ENCODE measurements around the gene UBE2E2. TPM values are rescaled to one million over a fixed set of nuclear protein-coding genes. Genes with fewer than 3 reads are reported as not detected.

The UBE2E2 gene
- polyA plus RNA-seq, 1 donor from 2014 or later: 19.8 TPM

- Histone ChIP-seq H3K27ac (ENCODE audit: low read length) (no peak overlapping the region), H4K20me1 (ENCODE audit: insufficient read depth) (no peaks in the 10 kb centered on the region), H3F3A (ENCODE audit: insufficient read depth, low read length, poor library complexity, severe bottlenecking) (no peaks in the 10 kb centered on the region), H3K4me2 (ENCODE audit: low read length) (no peak overlapping the region), H3K27me3 (ENCODE audit: insufficient read depth, low read depth, low read length) (no peaks in the 10 kb centered on the region), H2AFZ (ENCODE audit: low read depth, low read length) (no peak overlapping the region), H3K9ac (ENCODE audit: low read length) (no peak overlapping the region), H3K79me2 (replicated peaks; ENCODE audit: insufficient read depth, low read length) (no peaks in the 10 kb centered on the region), H3K9me2 (ENCODE audit: insufficient read depth, low read length) (no peaks in the 10 kb centered on the region), H3K36me3 (ENCODE audit: insufficient read depth, low read length) (no peaks in the 10 kb centered on the region), H3K4me3 (ENCODE audit: low read length) (no peak overlapping the region), H3K9me3 (ENCODE audit: low read length) (no peaks in the 10 kb centered on the region)
- TF ChIP-seq EP300 (conservative IDR thresholded peaks at IDR 0.05; ENCODE audit: poor library complexity, severe bottlenecking) (no peak), EZH2 (IDR thresholded peaks at IDR 0.05; ENCODE audit: borderline replicate concordance, insufficient read depth, low read length, poor library complexity, severe bottlenecking) (no peak), REST (IDR thresholded peaks at IDR 0.05; ENCODE audit: borderline replicate concordance) (no peak), SMC3 (conservative IDR thresholded peaks at IDR 0.05; ENCODE audit: poor library complexity) (no peak), POLR2AphosphoS5 (IDR thresholded peaks at IDR 0.05) (no peak), TAF1 (IDR thresholded peaks at IDR 0.05; ENCODE audit: low read depth) (no peak), MXI1 (conservative IDR thresholded peaks at IDR 0.05; ENCODE audit: poor library complexity, severe bottlenecking) (no peak), CTCF (IDR thresholded peaks at IDR 0.05; ENCODE audit: poor library complexity, severe bottlenecking) (no peak), RAD21 (conservative IDR thresholded peaks at IDR 0.05) (no peak)
Measured at GRCh38 chr3:23341147-23341838, 138.2 kb downstream of the UBE2E2 start.

- no peak overlapping the region for H3K4me3 ChIP-seq (ENCODE audit: low read length)
- no peaks in the 10 kb centered on the region for H3F3A ChIP-seq (ENCODE audit: insufficient read depth, low read length, poor library complexity, severe bottlenecking)
- H3K36me3 ChIP-seq (ENCODE audit: insufficient read depth, low read length): no peaks in the 10 kb centered on the region
- no peak overlapping the region for H2AFZ ChIP-seq (ENCODE audit: low read depth, low read length)
- no peaks in the 10 kb centered on the region for H3K79me2 ChIP-seq (replicated peaks; ENCODE audit: insufficient read depth, low read length)
- no peak overlapping the region for H3K4me2 ChIP-seq (ENCODE audit: low read length)
- H3K9me2 ChIP-seq (ENCODE audit: insufficient read depth, low read length): no peaks in the 10 kb centered on the region
- TF ChIP-seq SMC3 (conservative IDR thresholded peaks at IDR 0.05; ENCODE audit: poor library complexity) (no peak), EP300 (conservative IDR thresholded peaks at IDR 0.05; ENCODE audit: poor library complexity, severe bottlenecking) (no peak), POLR2AphosphoS5 (IDR thresholded peaks at IDR 0.05) (no peak), RAD21 (conservative IDR thresholded peaks at IDR 0.05) (no peak), MXI1 (conservative IDR thresholded peaks at IDR 0.05; ENCODE audit: poor library complexity, severe bottlenecking) (no peak), CTCF (IDR thresholded peaks at IDR 0.05; ENCODE audit: poor library complexity, severe bottlenecking) (no peak), EZH2 (IDR thresholded peaks at IDR 0.05; ENCODE audit: borderline replicate concordance, insufficient read depth, low read length, poor library complexity, severe bottlenecking) (no peak), TAF1 (IDR thresholded peaks at IDR 0.05; ENCODE audit: low read depth) (no peak), REST (IDR thresholded peaks at IDR 0.05; ENCODE audit: borderline replicate concordance) (no peak)
- H3K9me3 ChIP-seq (ENCODE audit: low read length): no peaks in the 10 kb centered on the region
- H4K20me1 ChIP-seq (ENCODE audit: insufficient read depth): no peaks in the 10 kb centered on the region
- H3K27ac ChIP-seq (ENCODE audit: low read length): no peak overlapping the region
- H3K27me3 ChIP-seq (ENCODE audit: insufficient read depth, low read depth, low read length): no peaks in the 10 kb centered on the region
- no peak overlapping the region for H3K9ac ChIP-seq (ENCODE audit: low read length)
Measured at GRCh38 chr3:23342343-23342742, 139.2 kb downstream of the UBE2E2 start.
